GM13976 (cell line): ENCODE data around the gene NOVA1.

Source experiments
- DNase-seq: peaks from one replicate; pipeline ENCODE4 v3.0.0; 2012; ENCODE audit warnings: low spot score
- CTCF ChIP-seq: IDR thresholded peaks from 2 replicates; pipeline ENCODE4 v1.5.1; 2012; ENCODE audit warnings: borderline replicate concordance, mild to moderate bottlenecking; ENCODE audit not compliant: insufficient read depth; ENCODE audit errors: extremely low read depth, missing control alignments, control extremely low read depth
- in situ Hi-C: fragments of 300-500 bp; cut with MboI; formaldehyde crosslinking; loops from one replicate; pipeline ENCODE4 v1.12.0; 2022; ENCODE audit warnings: low sequenced_read_pairs, mixed read lengths, inconsistent platforms; ENCODE audit not compliant: unreplicated experiment

Gene NOVA1

GRCh38 chr14:26412421-26412820 lies 185.4 kb downstream of the NOVA1 start:
- no peak for TF ChIP-seq CTCF
- no peak for DNase-seq
- in situ Hi-C loops = no loop called here

DNA sequence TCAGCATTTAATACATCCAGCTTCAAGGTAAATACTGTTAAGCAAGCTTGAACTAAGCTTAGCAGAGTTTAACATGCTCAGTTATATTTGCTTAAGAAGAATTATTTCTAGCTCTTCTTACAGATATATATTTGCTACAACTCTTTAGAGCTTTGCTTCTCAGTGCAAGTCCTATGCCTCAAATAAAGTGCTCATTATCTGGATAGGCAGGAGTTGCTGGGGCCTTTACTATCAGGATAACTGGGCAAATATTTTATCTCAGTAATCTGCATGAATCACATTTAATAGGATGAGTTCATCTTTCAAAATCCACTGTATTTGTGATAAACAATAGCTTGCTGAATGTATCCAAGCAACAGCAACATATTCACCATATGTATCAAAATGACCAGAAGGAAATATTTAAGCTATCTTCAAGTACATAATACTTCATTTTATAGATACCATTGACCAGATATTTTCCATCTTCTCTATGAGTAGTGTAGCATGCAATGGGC lies 187.6 kb downstream of the NOVA1 start:
- no peak for DNase-seq
- no peak for TF ChIP-seq CTCF
- in situ Hi-C loops = no loop called here

GRCh38 chr14:26404927-26405326 lies 192.9 kb downstream of the NOVA1 start:
- DNase-seq = no peak
- TF ChIP-seq CTCF = no peak
- in situ Hi-C loops = no loop called here

DNA sequence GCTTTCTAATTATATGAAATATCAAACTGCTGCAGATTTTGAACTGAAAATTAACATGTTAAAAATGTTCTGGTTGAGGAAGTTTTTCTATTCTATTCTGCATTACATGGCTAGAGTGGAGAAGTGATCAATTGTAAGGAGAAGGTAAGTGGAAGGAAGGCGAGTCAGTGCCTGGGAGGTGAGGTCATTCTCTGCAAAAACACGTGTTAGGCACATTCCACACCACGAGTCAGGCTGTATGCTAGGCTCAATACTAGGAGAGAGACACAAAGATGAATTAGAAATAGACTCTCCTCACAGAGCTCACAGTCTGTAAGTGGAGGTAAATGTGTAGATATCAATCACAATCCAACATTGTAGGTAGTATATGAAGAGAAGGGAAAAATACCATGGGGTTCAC lies 194.1 kb downstream of the NOVA1 start:
- in situ Hi-C loops = no loop called here
- DNase-seq = no peak
- no peak for TF ChIP-seq CTCF

GRCh38 chr14:26402126-26402525 lies 195.7 kb downstream of the NOVA1 start:
- in situ Hi-C loops = no loop called here
- no peak for DNase-seq
- TF ChIP-seq CTCF = no peak

DNA sequence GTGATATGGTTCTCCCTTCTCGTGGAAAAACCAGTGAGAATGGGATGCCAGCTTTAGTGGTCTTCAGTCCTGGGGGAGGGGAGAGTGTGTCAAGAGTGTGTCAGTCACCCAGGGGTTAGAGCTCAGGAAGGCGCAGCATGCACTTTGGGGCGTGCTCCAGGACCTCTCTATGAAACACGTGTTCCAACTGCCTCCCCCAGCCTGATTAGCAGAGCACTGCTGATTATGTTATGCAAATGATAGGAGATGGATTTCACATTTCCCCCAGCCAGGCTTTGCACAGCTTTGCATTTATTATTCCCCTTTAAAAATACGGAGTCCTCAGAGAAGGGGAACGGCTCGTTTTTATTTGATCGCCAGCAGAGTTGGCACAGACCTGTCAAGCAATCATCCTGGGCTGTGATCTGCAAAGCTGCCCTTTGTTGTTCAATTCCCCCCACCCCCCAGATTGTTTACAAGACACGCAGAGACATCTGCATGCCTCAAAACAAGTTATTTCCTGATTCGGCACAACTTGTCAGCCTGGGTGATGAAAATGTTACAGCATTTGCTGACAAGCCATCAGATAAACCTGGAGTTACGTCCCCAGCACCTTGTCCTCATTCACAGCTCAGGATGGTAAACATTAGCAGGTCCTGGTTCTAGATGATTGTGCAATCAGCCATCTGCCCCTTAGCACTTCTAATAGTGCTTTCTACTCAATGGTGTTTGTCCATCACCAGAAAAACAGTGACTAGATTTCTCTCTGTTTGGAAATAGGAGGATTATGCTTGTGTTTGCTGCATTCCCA lies 196.5 kb downstream of the NOVA1 start:
- in situ Hi-C loops = no loop called here
- TF ChIP-seq CTCF = no peak
- DNase-seq = no peak
